ENCODE results near the gene C9orf40. TPM values are rescaled to one million over a fixed set of nuclear protein-coding genes. Genes with fewer than 3 reads are reported as not detected.
A peak's percentile ranks its signal among the peaks of the same experiment; 100 is the strongest.

The C9orf40 gene, protein sequence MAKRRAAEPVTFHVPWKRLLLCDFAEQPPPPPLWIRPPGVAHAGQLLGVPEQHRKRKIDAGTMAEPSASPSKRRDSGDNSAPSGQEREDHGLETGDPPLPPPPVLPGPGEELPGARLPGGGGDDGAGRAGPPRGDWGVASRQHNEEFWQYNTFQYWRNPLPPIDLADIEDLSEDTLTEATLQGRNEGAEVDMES
- total RNA-seq (2021; ENCODE audit: unreplicated experiment) (9.2 TPM), Bru-seq, nascent RNA (percentile 71 among the genes with signal in this experiment), BruChase-seq, experiment 1, labeled RNA remaining after a 2-hour chase (percentile 72 among the genes with signal in this experiment), BruChase-seq, experiment 2, labeled RNA remaining after a 6-hour chase (percentile 73 among the genes with signal in this experiment)
- 6.5 TPM for polyA plus RNA-seq (2012; ENCODE audit: insufficient read length)
- long read RNA-seq, transcript C9orf40-201 (2 exons, 2,327 nt) = major isoform, 29 of 41 reads
- long read RNA-seq, partial matches to known transcripts = 0 of 41 reads
- long read RNA-seq, other reads (novel, unspliced or antisense) = 12 of 41 reads

DNA sequence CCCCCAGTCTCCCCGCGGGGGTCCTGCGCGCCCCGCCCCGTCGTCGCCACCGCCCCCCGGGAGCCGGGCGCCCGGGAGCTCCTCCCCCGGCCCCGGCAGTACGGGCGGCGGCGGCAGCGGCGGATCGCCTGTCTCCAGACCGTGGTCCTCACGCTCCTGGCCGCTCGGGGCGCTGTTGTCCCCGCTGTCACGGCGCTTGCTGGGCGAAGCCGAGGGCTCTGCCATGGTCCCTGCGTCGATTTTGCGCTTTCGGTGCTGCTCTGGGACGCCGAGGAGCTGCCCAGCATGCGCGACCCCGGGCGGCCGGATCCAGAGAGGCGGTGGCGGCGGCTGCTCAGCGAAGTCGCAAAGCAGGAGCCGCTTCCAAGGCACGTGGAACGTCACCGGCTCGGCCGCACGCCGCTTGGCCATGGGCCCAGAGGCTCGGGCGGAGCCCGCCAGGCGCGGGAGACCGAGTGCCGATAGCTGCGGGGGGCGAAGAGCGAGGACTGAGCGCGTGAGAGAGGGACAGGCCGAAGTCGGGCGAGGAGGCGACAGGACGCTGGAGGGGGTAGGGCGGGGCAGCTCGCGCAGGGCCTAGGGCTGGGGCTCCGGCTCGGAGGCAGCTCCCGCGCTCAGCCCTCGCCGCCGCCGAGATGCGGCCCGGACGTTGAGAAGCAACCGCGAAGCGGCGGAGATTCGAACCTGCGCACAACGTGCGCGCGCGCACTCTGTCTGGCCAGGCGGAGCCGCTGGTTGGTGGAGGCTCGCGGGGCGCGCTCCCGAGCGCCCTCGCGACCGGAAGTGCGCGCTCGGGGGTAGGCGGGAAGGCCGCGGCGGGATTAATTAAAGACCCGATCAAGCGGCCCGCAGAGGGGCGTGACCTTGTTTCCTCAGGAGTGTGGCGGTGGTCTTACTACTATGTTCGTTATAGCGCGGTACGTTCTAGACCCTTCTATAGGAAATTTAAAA, at the start of gene C9orf40:
Gene C9orf40 (minus strand): TSS at position 712 of the 951 bp plus-strand sequence. CDS start 301 bp downstream, at position 411.
- in situ Hi-C loops (cut with HindIII; ENCODE audit: low pct_unique_long_range_greater_than_20kb, low sequenced_read_pairs) = no loop called here
- DNase-seq (ENCODE audit: low read depth, low spot score) (peak; percentile 43), ATAC-seq (peak; percentile 94)
- Histone ChIP-seq H3K36me3 (ENCODE audit: control insufficient read depth, insufficient read depth, low read length) (no peaks in the 10 kb centered on the region; the same call in 1 of the 2 replicates), H3K27ac (ENCODE audit: low read length) (peak within 1 kb of the TSS; percentile 87), H3K27me3 (ENCODE audit: control insufficient read depth, insufficient read depth, low read length) (no peaks in the 10 kb centered on the region), H3K4me1 (ENCODE audit: control insufficient read depth, insufficient read depth, low read length) (no peaks in the 10 kb centered on the region; the same call in 1 of the 2 replicates), H3K4me3 (ENCODE audit: low read depth in 2 of 2, low read length in 2 of 2) (peak within 1 kb of the TSS; percentile 87), H3K9me3 (ENCODE audit: control insufficient read depth, insufficient read depth, low read depth, low read length) (no peaks in the 10 kb centered on the region)
- intact Hi-C loops (cut with micrococcal nuclease; ENCODE audit: unreplicated experiment) = loop anchor here (10.0 kb wide), 2 partner anchors 132 to 178 kb away; partner anchors contain the start of genes NMRK1 and OSTF1
- ChIA-PET POLR2A (no interaction called here), CTCF (interaction anchor here (1.1 kb wide), 1 partner anchor 181 kb away, joined by 3 read pairs; no protein-coding TSS in a partner anchor)
- TF ChIP-seq POLR2AphosphoS5 (IDR thresholded peaks at IDR 0.05; ENCODE audit: low read depth, low read length) (no peak), TCF7L2 (IDR thresholded peaks at IDR 0.05; ENCODE audit: low read depth, low read length) (peak; percentile 54; the same call in 1 of the 2 replicates), SIN3A (IDR thresholded peaks at IDR 0.05; ENCODE audit: borderline replicate concordance, insufficient read depth, low read depth, low read length) (0 out of 2 replicates have a peak, but pooled peaks have one; percentile 75)
- TF ChIP-seq, protein P1, sequence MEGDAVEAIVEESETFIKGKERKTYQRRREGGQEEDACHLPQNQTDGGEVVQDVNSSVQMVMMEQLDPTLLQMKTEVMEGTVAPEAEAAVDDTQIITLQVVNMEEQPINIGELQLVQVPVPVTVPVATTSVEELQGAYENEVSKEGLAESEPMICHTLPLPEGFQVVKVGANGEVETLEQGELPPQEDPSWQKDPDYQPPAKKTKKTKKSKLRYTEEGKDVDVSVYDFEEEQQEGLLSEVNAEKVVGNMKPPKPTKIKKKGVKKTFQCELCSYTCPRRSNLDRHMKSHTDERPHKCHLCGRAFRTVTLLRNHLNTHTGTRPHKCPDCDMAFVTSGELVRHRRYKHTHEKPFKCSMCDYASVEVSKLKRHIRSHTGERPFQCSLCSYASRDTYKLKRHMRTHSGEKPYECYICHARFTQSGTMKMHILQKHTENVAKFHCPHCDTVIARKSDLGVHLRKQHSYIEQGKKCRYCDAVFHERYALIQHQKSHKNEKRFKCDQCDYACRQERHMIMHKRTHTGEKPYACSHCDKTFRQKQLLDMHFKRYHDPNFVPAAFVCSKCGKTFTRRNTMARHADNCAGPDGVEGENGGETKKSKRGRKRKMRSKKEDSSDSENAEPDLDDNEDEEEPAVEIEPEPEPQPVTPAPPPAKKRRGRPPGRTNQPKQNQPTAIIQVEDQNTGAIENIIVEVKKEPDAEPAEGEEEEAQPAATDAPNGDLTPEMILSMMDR (IDR thresholded peaks at IDR 0.05) = peak; percentile 87
- TF ChIP-seq, protein P2, sequence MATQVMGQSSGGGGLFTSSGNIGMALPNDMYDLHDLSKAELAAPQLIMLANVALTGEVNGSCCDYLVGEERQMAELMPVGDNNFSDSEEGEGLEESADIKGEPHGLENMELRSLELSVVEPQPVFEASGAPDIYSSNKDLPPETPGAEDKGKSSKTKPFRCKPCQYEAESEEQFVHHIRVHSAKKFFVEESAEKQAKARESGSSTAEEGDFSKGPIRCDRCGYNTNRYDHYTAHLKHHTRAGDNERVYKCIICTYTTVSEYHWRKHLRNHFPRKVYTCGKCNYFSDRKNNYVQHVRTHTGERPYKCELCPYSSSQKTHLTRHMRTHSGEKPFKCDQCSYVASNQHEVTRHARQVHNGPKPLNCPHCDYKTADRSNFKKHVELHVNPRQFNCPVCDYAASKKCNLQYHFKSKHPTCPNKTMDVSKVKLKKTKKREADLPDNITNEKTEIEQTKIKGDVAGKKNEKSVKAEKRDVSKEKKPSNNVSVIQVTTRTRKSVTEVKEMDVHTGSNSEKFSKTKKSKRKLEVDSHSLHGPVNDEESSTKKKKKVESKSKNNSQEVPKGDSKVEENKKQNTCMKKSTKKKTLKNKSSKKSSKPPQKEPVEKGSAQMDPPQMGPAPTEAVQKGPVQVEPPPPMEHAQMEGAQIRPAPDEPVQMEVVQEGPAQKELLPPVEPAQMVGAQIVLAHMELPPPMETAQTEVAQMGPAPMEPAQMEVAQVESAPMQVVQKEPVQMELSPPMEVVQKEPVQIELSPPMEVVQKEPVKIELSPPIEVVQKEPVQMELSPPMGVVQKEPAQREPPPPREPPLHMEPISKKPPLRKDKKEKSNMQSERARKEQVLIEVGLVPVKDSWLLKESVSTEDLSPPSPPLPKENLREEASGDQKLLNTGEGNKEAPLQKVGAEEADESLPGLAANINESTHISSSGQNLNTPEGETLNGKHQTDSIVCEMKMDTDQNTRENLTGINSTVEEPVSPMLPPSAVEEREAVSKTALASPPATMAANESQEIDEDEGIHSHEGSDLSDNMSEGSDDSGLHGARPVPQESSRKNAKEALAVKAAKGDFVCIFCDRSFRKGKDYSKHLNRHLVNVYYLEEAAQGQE (IDR thresholded peaks at IDR 0.05; ENCODE audit: insufficient read depth in 1 of 2, low read depth in 2 of 2, low read length in 1 of 2) = no peak
- no TSS peak for BruUV-seq (replicated peaks)

DNA sequence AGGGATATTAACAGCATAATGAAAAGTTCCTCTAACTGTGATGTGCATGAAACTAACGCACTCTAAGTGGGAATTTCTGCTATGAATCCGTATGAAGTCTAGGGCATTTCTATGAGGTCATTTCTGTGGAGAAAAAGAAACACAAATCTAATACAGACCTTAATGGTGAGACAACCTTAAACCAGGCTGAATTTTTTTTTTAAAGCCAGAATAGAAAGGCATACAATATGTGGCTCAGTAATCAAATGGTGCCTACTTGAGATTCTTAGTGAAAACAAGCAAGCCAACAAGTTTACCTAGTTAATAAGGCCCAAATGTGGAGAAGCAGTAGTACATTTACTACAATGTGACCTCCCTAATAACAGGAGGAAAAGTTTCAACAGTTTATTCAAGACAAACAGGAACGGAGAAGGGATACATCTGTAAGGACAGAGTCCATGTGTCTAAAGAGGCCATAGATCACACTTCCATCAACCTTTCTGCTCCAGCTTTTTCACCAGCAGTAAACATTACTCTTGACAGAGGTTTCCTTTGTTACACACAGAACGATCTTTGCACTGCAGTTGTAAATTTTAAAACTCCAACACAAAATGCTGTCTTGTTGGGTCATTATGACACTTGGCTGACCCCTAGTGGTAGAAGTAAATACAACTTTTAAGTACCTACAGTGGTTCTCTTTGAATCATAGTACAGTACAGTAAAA, 49.2 kb upstream of the C9orf40 start:
- H3K4me3 ChIP-seq (ENCODE audit: low read depth in 2 of 2, low read length in 2 of 2) = no peak overlapping the region
- ChIA-PET CTCF (no interaction called here), POLR2A (no interaction called here)
- DNase-seq (ENCODE audit: low read depth, low spot score) = peak; percentile 33
- no TSS peak for BruUV-seq (replicated peaks)
- no peaks in the 10 kb centered on the region for H3K36me3 ChIP-seq (ENCODE audit: control insufficient read depth, insufficient read depth, low read length)
- in situ Hi-C loops (cut with HindIII; ENCODE audit: low pct_unique_long_range_greater_than_20kb, low sequenced_read_pairs) (no loop called here), intact Hi-C loops (cut with micrococcal nuclease; ENCODE audit: unreplicated experiment) (loop anchor here (1.0 kb wide), 1 partner anchor 228 kb away; no protein-coding TSS in a partner anchor)
- no peak for TF ChIP-seq TCF7L2 (IDR thresholded peaks at IDR 0.05; ENCODE audit: low read depth, low read length)
- TF ChIP-seq, protein P1 (IDR thresholded peaks at IDR 0.05) = peak; percentile 63; the same call in 1 of the 2 replicates
- no peak overlapping the region for H3K27ac ChIP-seq (ENCODE audit: low read length)
- H3K9me3 ChIP-seq (ENCODE audit: control insufficient read depth, insufficient read depth, low read depth, low read length) = no peaks in the 10 kb centered on the region
- peak; percentile 84 for ATAC-seq
- H3K4me1 ChIP-seq (ENCODE audit: control insufficient read depth, insufficient read depth, low read length) = no peaks in the 10 kb centered on the region
- H3K27me3 ChIP-seq (ENCODE audit: control insufficient read depth, insufficient read depth, low read length) = no peaks in the 10 kb centered on the region

All from Panc1 (cell line).